ENCODE measurements around the gene SULT4A1.

Gene SULT4A1

GRCh38 chr22:43827003-43827735, 35.1 kb downstream of the SULT4A1 start:
- DNase-seq: no peak

DNA sequence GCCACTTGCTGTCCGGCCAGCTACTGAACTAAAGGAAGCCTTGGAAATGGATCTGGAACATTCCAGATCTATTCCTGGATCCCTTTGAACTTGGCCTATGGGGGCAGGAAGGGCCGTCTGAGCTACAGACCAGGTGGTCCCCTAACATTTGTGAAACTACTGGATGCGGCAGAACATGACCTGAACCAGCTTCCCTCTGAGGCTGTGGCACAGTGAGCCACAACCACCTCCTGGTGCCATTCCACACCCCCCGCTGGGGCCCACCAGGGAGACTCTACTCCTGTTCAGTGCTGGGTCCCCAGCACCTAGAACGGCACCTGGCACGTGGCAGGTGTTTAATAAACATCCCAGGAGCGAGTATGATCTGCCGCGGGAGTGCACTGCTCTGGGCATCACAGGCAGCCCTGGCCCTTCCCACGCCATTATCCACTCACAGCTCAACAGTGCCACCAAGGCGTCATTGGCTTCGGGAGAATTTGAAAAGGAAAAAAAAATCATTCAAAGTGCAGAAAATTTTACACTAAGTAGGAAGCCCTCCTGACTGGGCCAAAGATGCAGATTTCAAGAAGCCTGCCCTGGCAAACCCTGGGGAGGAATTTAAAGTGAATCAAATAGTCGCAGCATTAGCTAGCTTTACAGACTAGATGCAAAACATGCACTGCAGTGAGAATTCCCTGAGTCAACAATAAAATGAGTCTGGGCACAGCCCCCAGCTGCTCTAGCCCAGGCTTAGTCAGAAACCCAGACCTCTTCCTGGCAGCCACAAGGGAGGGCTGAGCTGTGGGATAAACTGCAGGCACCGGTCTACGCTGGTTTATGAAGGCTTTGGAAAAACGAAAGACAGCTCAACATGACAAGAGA, 35.9 kb downstream of the SULT4A1 start:
- no peak for DNase-seq

- DNase-seq: no peak
These were observed 36.7 kb downstream of the SULT4A1 start for GRCh38 chr22:43825651-43826050.

DNA sequence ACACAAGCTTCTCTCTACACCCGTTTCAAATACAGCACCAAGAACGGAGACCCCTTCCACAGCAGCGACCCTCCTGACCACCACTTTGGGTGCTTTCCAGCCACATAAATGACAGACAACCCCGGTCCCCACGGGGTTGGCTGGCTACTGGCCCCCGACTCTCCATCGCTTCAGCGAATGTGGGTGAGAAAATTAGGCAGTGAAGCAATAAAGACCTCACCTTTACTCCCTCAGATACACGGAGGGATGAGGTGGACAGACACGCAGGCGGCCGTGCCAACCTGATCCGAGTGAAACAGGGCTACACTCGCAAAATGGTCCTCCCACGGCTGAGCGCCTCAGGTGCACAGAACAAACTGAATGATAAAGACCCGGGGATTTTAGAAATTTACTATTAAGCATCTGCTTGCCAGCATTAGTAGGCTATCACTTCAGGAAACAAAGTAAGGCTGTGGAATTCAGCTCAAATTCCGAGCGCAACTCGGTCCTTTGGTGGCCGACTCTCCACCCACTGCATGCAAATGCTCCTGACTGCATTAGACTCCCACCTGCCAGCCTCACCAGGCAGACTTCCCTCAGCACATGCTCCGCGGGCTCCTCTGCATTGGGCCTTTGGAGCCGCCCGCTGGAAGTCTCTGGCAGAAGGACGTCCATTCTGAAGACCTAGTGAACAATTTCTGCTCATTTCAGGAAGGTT, 37.4 kb downstream of the SULT4A1 start:
- no peak for DNase-seq

GRCh38 chr22:43823911-43824665, 38.2 kb downstream of the SULT4A1 start:
- DNase-seq: no peak

- DNase-seq: no peak
These were observed 38.9 kb downstream of the SULT4A1 start for GRCh38 chr22:43823353-43823908.

DNA sequence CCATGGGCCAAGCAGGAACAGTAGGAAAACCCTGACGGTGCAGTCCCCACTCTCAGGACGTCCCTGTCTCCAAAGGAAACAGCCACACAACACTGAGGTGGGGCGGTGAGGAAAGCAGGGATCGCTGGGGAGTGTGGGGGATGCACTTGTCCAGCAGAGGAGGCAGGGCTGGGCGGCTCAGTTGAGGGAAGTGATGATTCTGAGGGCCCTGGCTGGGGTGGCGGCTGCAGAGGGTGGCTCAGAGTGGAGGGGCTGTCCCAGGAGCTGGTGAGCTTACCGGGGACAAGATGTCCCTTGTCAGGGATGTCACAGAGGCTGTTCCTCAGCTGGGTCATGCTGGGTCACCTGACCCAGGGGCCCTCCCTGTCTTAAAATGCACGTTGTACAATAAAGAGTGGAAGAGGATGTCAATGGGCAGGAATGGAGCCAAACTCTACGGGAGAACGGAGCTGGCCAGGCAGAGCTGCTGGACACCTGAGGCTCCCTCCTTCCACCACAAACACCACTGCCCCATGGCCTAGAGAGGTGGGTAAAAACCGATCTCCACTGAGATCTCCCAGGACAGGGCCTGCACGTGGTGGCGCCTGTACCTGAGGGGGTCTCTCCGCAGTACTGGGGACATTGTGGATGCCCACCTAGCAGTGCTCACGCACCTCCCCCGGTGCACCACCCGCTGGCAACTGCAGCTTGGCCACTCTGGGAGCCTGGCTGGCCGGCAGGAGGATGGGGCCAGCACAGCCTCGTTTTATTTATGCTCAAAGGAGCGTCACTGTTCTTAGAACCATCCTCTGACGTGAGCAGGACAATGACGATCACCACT, 40.5 kb downstream of the SULT4A1 start:
- no peak for DNase-seq

- no peak for DNase-seq
These were observed 41.5 kb downstream of the SULT4A1 start for GRCh38 chr22:43820651-43821305.

GRCh38 chr22:43819931-43820640, 42.2 kb downstream of the SULT4A1 start:
- no peak for DNase-seq

DNA sequence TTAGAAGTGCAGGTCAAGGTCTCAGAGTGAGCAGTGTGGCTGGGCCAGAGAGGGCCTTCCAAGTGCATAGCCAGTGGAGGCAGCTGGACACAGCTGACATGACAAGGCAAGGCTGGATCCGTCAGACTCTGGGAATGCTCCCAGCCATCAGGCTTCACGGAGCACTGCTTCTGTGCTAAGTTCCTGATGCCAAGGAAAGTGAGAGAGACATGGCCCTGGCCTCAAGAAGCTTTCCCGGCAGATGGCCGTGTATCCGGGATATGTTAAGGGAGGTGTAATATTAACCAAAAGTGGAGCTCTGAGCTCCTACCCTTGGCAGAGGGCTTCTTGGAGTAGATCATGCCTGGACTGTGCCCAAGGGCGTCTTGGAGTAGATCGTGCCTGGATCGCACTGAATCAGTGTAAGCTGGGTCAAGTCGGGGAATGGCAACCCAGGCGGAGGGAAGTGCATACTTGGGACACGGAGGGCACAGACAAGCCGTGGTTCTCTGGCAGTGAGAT, 42.8 kb downstream of the SULT4A1 start:
- no peak for DNase-seq

DNA sequence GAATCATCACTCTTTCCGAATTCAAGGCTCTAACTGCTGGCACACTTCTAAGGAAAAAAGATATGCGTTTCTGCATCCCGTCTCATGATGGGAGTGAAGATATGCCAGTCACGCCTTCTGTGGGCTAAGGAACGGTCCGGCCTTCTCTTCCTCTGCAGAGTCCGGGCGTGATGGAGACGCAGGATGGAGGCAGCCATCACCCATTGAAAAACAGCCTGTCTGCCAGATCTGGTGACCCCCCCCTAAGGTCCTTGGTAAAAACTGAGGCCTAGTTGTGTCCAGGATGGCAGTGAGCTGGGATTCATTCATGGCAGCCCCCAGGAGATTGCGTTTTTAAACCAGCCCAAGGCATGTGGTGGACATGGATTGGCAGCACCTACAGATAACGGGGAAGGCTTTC, 43.3 kb downstream of the SULT4A1 start:
- DNase-seq: no peak

GRCh38 chr22:43817402-43817801, 44.9 kb downstream of the SULT4A1 start:
- no peak for DNase-seq

DNA sequence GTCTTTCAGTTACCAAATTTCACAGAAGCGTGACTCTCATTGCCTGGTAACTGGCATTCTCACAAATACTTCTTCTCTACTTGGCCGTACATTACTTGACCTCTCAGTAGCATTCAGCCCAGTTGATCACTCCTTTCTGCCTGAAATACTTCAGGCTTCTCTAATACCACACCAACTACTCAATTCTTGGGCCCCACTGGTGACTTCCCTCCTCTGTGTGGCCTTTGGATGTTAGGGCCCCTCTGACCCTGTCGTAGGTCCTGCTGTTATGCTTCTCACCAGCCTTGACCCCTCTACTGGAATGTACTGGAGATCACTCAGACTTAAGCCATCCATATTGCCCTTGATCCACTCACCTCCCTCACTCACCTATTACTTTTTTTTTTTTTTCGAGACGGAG, 48.0 kb downstream of the SULT4A1 start:
- no peak for DNase-seq

GRCh38 chr22:43812890-43813289, 49.4 kb downstream of the SULT4A1 start:
- no peak for DNase-seq

- peak; percentile 96 for DNase-seq
These were observed 50.0 kb downstream of the SULT4A1 start, which contains the start of gene EFCAB6 for GRCh38 chr22:43812149-43812842. Gene EFCAB6, minus strand, starts transcription at chr22:43812305. Its CDS starts 29,987 bp downstream, at chr22:43782318.

DNA sequence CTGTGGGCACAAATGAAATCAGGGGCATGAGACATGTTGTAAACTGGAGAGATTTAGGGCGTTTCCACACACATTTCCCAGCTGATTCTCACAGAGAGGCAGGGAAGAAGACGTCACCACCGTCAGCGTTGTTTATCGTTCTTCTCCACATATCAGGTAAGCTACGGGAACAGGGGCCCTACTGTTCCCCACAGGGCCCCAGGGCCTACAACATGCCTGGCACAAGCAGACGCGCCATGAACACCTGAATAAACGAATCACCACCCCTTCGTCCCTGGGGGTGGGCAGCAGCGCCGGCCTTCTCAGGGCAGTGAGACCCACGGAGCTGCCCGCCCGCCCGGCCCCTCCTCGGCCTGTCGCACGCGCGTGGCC, 50.5 kb downstream of the SULT4A1 start:
- DNase-seq: no peak

- DNase-seq: no peak
These were observed 59.3 kb downstream of the SULT4A1 start for GRCh38 chr22:43802897-43803495.

- no peak for DNase-seq
These were observed 61.3 kb downstream of the SULT4A1 start for GRCh38 chr22:43800970-43801369.

- DNase-seq: no peak
These were observed 63.8 kb downstream of the SULT4A1 start for GRCh38 chr22:43798492-43798891.

All from NCI-H1436 (cell line).